GM21360 (cell line): ENCODE results near the gene NPIPB6.

Experiments used
- ATAC-seq: cut with Tn5 transposase; IDR thresholded peaks from one replicate; pipeline ENCODE4 v1.9.1; 2021; ENCODE audit warnings: mild to moderate bottlenecking, moderate library complexity; ENCODE audit not compliant: unreplicated experiment

Gene NPIPB6

DNA sequence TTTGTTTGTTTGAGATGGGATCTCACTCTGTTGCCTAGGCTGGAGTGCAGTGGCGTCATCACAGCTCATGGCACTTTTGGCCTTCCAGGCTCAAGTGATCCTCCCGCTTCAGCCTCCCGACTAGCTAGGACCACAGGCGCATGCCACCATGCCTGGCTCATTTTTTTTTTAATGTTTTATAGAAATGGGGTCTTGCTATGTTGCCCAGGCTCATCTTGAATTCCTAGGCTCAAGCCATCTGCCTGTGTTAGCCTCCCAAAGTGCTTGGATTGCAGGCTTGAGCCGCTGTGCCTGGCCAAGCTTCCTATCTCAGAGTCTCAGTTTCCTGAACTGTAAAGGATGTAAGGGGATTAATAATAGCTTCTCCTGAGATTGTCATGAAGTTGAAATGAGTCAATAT, 63.0 kb downstream of the NPIPB6 start:
- no peak for ATAC-seq

DNA sequence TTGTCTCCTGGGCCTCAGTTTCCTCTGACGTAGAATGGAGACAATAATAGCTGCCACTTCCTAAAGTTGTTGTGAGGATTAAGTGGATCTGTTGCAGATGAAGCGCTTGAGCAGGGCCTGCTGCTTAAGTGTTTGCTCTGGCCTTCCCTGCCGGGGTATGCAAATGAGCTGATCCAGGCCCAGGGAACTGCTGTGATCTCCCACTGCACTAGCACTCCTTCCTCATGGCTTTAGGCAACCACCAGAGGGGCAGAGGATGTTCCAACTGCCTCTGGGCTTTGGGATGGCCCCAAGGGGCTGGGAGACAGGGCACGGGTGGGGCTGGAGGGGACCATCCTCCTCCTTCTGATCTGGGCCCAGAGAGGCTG, 64.8 kb downstream of the NPIPB6 start:
- ATAC-seq: no peak

DNA sequence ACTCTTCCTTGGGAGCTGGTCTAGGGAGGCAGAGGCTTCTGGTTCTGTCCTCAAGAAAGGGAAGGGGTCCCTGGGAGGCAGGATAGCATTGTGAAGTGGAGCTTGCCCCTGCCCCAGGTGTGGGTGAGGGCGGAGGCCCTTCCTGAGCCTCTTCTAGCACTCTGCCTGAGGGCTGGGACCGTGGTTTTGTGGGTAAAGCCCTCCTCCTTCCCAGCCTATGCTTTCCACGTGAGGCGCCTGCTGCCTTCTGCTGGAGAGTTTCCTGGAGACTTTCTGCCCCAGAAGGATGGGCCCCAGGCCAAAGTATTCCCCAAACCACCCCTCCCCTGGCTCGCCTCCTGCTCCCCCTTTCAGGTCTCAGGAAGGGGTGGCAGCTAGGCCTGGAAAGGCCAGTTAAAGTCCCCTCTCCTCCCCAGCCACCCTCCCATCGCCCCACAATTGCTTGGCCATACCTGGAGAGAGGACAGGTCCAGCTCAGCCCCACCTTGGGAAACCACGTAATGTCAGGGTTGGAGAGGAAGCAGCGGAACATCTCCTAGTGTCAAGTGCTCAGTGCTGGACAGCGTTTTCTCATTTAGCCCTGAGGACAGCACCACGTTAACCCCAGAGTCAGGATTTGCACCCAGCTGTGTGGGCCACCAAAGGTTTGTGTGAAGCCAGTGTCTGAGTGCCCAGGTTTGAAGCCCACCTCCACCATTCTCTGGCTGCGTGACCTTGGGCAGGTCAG, 65.4 kb downstream of the NPIPB6 start:
- ATAC-seq: no peak

DNA sequence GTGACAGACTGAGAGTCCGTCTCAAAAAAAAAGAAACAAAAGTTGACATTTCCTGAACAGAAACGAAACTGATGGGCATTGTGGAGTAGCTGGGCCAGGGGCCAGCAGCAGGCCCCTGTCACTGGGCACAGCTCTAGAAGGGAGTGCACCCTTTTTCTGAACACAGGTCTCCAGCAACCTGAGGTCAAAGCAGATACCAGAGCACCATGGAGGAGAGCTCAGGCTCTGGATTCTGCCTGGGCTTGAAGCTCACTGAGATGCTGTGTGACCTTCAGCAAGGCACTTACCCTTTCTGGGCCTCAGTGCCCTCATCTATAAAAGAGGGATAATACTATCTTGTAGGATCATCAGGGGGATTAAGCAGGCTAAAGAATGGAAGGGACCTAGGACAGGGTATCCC, 66.0 kb downstream of the NPIPB6 start:
- no peak for ATAC-seq

DNA sequence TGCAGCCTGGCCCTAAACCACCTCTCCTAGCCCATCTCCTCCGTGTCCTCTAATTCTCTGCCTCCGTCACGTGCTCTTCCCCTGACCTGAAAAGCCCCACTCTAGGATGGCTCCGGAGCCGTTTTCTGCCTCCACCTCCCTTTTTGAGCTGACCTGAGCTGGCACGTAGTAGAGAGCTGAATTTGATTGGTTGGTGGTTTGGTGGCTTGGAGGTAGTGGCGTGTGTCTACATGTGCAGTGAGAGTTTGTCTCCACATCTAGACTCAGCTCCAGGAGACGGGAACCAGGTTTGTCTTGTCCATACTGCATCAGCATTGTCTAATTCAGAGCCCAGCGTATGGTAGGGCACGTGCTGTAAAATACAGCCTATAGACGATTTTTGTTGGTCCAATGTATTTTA, 68.0 kb downstream of the NPIPB6 start:
- no peak for ATAC-seq

DNA sequence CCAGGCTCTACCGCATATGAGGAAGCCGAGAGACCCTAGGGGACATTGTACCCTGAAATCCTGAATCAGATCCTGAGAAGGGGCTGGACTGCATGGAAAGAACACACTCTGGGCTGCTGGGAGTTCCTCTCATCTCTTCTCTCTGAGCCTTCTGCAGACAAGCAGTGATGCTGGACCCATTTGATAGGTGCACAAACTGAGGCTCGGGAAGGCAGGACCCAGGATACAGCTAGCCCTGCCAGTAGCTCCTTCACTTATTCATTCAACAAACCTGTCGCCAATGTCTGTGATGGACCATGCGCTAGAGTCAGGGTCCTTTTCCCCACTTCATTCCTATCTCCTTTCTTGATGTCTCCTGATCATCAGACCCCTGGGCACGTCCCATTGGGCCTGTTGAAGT, 69.1 kb downstream of the NPIPB6 start:
- no peak for ATAC-seq

DNA sequence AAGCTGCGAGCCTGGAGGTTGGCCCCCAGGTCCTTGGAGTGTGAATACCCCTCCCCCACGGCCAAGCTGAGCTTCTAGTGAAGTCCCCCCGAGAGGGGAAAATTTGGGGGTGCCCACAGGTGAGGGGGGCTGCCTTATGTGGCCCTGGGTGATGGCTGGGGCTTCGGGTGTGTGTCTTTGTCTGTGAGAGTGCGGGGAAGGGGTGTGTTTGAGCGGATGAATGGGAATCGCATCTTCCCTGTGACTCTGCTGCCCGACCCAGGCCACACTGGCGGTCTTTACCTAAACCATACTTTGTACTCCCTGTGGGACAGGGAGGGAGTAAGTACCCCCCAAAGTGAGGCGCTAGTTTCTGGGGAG, 69.7 kb downstream of the NPIPB6 start:
- no peak for ATAC-seq

DNA sequence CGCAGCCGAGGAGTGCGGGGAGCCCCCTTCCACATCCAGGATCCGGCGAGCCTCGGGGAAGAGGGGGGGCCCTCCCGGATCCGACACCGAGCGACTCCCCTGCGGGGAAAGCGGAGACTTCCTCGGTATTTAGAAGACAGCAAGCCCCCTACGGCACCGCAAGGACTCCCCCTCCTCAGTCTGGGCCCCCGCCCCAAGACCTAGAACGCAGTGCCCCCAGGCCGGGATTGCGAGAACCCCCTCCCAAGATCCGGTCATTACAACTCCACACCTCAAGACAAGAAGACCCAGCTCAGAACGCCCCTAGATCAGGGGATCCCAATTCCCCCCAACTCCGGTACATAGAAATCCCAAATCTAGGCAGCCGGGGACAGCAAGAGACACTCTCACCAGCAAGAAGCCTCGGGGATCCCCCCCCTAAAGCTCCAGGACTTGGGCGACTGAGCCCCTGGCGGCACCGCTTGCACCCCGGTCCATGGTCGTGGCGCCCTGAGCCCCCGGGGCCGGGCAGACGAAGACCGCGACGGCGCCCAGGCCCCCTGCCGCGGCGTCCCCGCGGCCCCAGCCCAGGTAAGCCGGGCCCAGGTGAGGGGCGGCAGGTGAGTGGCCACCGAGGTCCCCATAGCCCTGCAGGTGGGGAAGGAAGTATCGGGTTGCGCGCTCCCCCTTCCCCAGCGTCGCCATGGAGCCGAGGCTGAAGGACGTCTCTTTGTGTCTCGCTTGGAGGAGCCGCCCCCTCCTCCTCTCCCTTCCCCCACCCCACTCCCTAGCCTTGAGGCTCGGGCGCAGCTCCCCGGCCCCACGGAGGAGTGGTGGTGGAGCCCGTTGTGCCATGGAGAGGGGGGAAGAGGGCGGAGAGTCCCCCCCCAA, 70.3 kb downstream of the NPIPB6 start:
- peak; percentile 3 for ATAC-seq
